ENCODE measurements around the gene SCN5A.

The SCN5A gene

DNA sequence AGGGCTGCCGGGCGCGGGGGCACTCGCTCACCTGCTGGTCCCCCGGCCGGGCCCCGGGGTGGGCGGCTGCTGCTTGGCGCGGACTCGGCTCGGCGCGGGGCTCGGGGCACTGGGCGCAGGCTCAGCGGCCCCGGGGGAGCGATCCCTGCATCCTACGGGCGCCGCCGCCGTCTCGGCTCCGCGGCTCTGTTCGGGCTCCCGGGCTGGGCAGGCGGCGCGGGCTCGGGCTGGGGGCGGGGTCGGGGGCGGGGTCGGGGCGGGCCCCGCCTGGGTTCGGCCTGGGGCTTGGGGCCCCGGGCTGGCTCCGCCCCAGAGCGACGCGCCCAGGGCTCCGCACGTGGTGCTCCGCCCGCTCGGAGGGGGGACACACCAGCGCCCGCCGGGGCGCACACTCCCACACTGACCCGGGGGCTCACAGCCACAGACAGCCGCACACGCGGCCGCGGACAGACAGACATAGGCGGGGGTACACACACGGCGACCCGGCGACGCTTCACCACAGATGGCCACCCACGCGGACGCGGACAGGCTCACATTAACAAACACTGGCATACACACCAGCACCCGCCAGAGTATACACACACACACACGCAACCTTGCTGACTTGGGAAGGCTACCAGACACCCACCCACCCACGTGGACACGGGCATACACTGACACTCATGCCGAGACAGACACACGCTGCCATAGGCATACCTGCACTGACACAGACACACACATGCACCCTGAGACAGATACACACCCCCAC is at the start of gene SCN5A:
SCN5A (minus strand) TSS at position 188 of the 748 bp plus-strand sequence. CDS start 16,380 bp downstream, outside the sequence.
- no peak for DNase-seq (ENCODE audit: low spot score)

DNA sequence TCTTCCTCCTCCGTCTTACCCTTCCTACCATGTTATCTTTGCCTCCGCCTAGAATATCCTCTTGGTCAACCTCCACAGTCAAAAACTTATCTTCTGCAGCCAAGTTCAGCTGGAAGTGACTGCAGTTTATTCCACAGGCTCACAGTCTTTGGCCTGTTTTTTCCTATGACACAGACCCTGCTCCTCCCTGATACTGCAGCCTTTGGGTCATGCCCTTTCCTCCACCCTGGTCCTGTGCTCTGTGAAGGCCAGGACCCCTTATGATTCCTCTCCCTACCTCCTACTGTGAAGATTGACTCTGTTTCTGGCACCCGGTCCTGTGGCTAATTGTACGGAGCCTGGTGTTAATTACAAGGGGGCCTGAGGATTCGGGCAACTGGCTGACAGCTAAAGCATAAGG is 49.3 kb upstream of the SCN5A start:
- DNase-seq (ENCODE audit: low spot score), result no peak

DNA sequence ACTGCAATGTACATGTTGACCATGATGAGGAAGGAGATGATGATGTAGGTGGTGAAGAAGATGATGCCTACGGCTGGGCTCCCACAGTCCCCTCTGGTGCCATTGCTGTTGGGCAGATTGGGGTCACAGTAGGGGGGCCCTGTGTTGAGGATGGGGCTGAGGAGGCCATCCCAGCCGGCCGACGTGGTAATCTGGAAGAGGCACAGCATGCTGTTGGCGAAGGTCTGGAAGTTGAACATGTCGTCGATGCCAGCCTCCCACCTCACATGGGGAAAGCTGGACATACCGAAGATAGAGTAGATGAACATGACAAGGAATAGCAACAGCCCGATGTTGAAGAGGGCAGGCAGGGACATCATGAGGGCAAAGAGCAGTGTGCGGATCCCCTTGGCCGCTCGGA is 48.6 kb upstream of the SCN5A start:
- DNase-seq (ENCODE audit: low spot score), result no peak

DNA sequence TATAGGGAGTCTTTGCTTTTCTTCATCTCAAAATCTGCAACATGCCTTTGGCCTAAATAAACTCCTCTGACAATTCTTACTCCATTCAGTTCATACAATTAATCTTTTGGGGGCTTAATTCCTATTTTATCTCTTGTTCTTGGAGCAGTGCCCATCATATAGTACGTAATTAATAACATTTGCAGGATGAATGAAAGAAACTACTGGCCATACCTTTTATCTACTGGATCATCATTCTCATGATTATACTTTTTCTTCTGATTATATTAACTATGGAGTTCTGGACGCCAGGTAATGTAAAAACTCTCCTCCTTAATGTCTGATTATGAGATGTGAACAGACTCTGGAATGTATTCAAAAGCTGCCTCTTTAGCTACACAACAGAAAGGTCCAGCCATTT is 46.5 kb upstream of the SCN5A start:
- DNase-seq (ENCODE audit: low spot score), result no peak

DNA sequence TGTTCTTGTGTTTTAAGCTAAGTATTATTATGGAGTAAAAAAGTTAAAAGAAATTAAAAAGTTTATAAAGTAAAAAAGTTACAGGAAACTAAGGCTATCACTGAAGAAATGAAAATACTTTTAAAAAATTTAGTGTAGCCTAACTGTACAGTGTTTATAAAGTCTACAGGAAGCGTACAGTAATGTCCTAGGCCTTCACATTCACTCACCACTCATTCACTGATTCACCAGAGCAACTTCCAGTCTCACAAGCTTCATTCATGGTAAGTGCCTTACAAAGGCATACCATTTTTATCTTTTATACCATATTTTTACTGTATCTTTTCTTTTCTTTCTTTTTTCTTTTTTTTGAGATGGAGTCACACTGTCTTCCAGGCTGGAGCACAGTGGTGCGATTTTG is 40.7 kb upstream of the SCN5A start:
- DNase-seq (ENCODE audit: low spot score), result no peak

DNA sequence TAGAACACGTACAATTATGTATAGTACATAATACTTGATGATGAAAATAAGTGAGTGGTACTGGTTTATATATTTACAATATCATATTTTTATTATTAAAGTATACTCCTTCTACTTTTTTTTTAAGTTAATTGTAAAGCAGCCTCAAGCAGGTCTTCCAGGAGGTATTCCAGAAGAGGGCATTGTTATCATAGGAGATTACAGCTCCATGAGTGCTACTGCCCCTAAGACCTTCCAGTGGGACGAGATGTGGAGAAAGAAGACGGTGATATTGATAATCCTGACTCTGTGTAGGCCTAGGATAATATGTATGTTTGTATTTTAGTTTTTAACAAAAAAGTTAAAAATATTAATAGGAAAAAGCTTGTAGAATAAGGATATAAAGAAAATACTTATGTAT is 40.3 kb upstream of the SCN5A start:
- DNase-seq (ENCODE audit: low spot score), result no peak

DNA sequence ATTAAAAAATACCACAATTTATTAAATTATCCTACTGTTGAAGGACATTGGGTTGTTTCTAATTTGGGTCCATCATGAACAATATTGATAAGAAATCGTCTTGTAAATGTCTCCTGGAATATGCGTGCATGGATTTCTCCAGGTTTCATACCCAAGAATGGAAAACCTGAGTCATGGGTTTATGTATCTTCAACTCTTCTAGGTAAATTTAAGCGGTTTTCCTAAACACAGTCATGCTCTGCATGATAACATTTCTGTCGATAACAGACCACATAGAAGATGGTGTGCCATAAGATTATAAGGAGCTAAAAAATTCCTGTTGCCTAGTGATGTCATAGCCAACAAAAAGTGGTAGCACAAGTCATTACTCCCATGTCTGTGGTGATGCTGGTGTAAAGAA is 39.9 kb upstream of the SCN5A start:
- DNase-seq (ENCODE audit: low spot score), result no peak

DNA sequence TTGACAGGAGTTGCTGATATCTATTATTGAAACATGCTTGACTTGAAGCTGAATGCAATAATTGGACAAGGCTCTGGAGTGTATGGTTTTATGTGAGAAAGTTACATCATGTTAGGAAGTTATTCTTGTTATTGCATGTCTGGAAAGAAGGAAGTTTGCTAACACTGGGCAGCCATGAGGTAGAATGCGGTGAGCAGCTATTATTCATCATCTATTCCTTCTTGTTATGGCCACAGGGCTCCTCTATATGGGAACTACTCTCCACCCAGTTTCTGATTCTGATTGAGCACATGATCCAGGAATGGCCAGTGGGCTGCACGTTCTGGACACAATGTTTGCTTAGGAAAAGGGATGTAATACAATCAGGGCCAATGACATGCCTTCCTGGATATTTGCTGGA is 37.8 kb upstream of the SCN5A start:
- DNase-seq (ENCODE audit: low spot score), result no peak

DNA sequence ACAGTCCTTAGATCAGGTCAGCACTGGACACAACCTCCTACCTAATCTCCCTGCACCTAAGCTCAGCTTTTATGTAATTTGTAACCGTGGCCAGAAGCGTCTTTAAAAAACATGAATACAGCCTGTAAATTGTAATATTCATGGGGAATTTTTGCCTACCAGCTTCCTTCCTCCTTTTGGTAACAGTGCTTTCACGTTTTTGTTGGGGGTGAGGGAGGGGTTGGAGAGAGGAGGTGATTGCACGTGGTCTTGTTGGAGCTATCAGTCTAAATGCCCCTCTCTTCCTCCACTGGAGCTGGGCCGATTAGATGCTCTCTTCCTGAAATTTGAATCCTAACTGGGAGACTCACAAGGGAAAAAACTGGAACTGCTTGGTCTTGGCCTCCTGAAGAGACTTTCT is 35.1 kb upstream of the SCN5A start:
- DNase-seq (ENCODE audit: low spot score), result no peak

DNA sequence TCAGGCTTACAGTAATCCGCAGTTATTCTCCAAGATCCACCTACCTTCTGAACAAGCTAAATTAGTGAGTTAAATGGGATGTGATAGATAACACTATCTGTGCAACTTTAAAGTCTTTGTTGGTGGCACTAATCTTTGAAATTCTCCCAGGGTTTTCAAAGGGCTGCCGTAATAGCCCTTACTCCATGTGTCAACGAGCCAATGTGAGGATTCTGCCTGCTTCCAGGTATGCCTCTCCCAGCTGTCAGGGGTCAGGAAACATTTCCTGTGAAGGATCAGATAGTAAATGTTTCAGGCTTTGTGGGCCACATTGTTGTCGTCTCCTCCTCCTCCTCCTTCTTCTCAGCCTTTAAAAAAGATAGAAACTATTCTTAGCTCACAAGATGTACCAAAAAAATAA is 20.2 kb upstream of the SCN5A start:
- DNase-seq (ENCODE audit: low spot score), result no peak

DNA sequence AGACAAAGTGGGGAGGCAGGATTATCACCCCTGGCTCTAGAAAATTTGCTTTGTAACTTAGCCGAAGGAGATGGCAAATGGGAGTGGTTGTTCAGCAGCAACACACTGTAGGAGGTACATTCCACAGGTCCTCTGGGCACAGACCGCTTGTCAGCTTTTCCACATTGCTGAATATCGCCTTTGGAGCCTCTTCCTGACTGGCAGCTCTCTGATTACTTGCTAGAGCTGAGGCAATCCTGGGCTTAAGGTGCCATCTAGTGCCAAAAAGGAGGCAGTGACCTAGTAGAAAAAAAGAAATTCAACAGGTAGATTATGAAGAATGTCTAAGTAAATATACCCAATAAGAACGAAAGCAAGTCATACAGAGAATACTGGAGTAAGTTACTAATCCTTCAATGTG is 13.1 kb upstream of the SCN5A start:
- DNase-seq (ENCODE audit: low spot score), result no peak

DNA sequence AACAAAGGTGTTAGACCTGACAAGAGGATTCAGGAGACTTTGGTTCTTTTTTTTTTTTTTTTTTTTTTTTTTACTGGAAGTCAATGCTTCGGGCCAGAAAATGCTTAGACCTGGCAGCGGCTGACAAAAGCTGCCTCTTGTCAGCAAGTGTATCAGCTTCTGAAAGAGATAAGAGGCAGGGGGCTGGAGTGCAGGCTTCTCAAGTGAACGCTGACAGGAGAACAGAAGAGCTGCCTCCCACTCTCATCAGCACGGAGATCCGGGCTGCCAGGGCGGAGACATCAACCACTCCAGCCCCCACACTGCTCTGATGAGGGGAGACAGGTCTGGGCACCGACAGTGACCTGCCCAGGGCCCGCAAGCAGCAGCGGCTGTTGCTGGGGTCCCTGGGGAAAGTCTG is 9.4 kb upstream of the SCN5A start:
- no peak for DNase-seq (ENCODE audit: low spot score)

DNA sequence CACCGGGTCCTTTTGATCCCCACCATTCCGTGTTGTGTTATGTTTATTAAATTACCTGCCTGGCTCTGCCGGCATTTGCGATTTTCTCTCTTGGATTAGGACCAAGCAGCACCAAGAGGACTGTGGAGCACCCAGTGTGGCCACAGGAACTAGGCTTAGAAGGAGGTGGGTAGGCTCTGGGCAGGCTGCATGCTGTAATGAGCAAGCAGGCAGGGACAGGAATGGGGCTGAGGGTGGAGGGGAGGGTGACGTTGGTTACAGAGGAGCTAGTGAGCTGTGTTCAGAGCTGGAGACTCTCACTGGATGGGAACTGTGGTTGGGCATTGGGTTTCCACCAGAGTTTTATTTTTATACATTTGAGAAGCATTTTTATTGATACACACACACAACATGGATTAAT is 7.9 kb upstream of the SCN5A start:
- DNase-seq (ENCODE audit: low spot score), result no peak

DNA sequence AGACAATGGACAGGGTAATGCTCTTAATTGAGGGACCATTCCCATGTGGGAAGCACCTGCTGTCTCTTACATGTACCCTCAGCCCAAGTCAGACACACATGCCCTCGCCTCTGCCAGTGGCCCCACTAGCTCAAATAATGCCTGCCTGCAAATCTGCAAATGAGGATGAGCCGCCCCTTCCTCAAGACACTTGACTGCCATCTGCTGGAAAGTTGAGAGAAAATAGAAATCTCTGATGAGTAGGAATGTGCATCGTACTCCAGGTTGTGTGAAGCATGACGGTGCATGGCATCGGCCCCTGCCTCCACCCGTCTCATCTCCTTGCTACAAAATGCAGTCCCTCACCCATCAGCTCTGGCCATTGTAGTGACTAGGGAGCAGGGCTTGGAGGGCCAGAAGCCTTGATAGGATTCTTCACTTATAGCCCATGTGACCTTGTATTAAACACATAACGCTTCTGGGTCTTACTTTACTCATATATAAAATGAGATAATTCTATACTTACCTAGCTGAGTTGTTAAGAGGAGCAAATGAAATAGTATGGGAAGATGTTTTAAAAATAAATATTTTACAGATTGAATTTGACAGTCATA is 6.3 kb upstream of the SCN5A start:
- DNase-seq (ENCODE audit: low spot score), result peak; percentile 66

DNA sequence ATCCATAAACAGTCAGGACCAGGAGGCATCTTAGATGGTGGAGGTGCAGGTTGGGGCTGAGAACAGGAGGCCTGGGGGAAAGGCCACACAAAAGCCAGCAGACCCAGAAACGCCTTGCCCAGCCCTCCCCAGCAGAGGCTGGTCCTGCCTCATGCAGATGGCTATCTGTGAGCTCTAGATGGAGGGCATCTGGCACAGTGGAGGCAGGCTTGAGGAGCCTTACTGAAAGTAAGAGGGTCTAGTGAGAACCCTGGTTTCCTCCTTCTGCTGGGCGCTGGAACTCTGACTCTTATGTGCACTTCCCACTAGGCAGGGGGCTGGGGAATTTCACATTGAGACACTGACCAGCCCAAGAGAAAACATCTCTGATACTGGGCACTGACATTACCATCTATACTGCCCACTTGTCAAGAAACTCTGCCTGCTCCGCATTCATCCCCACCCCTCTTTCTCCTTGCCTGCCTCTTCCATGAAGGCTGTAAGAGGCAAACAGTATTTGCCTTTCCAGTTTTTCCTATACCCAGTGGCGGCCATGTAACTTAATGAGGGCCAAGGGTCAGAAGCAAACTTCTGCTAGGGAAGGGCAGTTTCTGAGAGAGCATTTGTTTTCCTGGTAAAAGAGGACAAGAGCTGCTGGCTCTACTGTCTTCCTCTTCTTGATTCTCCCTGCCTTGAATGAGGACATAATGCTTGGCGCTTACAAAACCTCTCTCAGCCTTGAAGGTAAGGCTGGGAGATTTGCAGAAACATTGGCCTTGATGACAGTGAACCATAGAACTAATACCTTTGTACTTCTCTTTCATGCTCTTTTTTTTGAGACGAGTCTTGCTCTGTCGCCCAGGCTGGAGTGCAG is 4.4 kb upstream of the SCN5A start:
- no peak for DNase-seq (ENCODE audit: low spot score)

DNA sequence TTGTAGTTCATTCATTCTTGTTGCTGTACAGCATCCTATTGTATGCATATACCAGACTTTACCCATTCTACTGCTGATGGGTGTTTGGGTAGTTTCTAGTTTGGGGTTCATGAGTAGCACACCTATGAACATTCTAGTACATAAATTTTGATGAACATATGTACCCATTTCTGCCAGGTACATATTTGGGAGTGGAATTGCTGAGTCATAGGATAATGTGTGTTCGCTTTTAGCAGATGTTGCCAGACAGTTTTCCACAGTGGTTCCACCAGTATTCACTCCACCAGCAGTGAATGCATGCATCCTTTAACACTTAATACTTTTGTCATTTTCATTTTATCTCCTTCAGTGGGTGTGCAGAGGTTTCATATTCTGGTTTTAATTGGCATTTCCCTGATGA is 3.4 kb upstream of the SCN5A start:
- DNase-seq (ENCODE audit: low spot score), result no peak

DNA sequence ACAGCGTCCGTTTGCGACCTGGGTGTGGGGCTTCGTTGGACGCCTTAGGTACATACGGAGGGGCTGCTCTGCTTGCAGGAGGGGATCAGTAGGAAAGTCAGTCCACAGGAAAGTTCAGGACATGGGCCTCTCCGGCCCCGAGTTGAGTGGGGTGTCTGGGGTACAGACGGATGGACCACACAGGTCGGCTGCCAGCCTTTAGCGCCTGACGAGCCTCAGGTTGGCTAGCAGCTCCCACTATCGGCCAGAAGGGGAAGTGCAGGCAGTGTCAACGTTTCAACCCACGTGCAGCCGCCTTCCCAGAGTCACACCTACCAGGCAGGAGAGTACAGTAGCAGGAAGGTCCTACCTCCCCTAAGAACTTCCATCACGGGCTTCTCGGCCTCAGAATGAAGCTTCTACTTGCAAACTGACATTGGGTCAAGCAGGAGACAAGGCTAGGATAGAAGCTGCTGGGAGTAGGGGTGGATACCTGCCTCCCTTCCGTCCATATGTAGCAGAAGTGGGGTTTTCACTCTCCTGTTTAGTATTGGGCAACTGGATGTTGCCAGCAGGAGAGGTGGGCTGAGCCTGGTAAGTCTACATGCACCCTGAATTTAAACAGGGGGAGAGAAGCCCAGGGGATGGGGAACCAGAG is 1.8 kb upstream of the SCN5A start:
- DNase-seq (ENCODE audit: low spot score), result peak; percentile 72

DNA sequence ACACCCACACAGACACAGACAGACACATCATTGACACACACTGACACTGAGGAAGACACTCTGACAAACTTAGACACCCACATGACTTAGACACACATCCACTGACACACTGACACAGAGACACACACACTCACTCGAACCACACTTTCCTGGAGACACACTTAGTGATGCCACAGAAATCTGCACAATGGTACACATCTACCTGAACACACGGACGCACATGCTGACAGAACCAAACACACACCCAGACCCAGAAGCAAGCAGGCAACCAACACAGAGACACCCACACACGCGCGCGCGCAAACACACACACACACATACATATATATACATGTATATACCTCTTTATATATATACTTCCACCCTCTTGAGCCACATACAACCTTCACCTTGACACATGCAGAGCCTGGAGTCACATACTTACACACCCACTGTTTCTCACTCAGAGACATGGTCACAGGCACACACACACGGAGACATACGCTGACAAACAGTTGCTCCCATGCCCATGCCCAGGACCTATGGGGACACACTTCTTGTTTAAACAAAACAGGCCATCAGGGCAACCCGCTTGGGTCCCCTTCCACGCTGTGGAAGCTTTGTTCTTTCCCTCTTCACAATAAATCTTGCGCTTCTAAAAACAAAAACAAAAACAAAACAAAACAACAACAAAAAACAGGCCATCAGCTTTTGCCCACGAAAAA is 913 bp upstream of the SCN5A start:
- DNase-seq (ENCODE audit: low spot score), result no peak

DNA sequence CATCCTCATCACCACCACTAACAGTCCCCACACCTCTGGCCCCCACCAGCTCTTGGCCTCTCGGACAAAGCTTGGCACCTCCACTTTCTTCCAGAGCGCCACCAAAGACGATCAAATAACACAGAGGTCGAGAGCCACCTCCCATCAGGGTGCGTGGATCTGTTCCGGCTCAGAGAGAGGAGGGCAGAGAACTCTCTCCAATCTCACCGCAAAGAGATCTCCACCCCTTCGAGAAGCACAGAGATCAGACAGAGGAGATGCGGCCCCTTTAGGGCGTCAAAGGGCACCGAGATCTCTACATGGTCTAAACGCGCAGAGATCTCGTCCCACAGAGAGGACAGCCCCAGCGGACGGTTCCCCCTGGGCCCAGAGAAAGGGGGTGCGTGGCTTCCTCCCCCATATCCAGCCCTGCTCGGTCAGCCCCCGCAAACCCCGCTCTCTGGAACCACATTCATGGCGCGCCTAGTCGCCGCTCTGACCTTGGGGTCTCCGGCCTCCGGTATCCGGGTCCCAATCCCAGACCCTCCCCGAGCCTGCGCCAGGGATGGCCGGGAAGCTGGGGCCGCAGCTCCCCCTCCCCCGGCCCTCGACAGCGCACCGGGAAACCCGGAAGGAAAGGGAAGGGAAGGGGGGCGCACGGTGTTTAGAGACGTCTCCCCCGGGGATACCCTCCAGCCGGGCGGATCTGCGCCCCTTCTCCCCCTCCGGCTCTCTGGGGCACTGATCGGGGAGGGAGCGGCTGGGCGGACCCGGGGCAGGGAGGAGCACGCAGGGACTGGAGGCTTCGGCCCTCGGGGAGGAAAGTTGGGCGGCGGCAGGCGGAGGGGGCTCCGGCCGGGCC is 608 bp downstream of the SCN5A start:
- DNase-seq (ENCODE audit: low spot score), result no peak

DNA sequence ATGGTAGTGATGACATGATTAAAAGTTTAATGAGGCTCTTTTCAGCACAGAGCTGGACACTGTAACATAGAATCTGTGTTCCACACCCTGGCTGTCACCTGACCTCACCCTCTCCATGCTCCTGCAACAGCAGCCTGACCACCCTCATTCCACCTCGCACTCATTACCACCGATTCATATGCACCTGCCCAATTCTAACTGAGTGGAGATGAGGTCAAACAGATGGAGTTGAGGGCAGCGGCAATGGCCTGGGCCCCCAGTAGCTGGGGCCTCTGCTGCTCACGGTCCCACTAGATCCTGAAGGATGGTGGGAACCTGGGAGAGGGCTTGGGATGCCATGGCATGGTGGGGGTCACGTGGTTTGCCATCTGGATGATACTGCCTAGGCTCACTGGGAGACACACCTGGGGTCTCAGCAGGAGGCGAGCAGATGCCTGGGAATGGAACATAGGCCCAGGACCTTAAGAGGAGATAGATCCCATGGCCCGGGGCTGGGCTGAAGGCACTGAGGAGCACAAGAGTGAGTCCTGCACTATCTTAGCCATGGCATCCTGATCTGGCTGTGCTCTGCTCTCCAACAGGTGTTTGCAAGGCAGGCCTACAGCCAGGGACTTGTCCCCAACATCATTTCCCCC is 1.3 kb downstream of the SCN5A start:
- no peak for DNase-seq (ENCODE audit: low spot score)
